A172 (cell line): ENCODE measurements around the gene EPHA2. TPM values are rescaled to one million over a fixed set of nuclear protein-coding genes. Genes with fewer than 3 reads are reported as not detected.

Source experiments
- total RNA-seq: library from RNA; depleted of rRNA; stranded (reverse); fragments of >200 nt; shearing (Covaris generic); gene quantifications from 2 replicates; pipeline ENCODE4 v1.2.3, GENCODE V29; 2014; rRNA removed

EPHA2 gene
- total RNA-seq, 1 experiment from 2014 or later, result 78.1 TPM

Other genes with a start within 250 kb of the EPHA2 start
- gene ZBTB17, start 180.0 kb downstream of the EPHA2 start, total RNA-seq, result 23.8 and 25.1 TPM in 2 replicates
- gene SRARP, start 151.8 kb downstream of the EPHA2 start, total RNA-seq, result not detected in 2 replicates
- not detected in 2 replicates for gene HSPB7, start 138.0 kb downstream of the EPHA2 start, total RNA-seq
- not detected in 2 replicates for gene CLCNKA, start 134.0 kb downstream of the EPHA2 start, total RNA-seq
- gene CLCNKB, start 112.3 kb downstream of the EPHA2 start, total RNA-seq, result not detected in 2 replicates
- gene FAM131C, start 82.4 kb downstream of the EPHA2 start, total RNA-seq, result 1.1 and 1.8 TPM in 2 replicates
- gene ARHGEF19, start 56.6 kb upstream of the EPHA2 start, total RNA-seq, result 0.50 and 1.1 TPM in 2 replicates
- 2.5 and 5.5 TPM in 2 replicates for gene CPLANE2, start 81.1 kb upstream of the EPHA2 start, total RNA-seq
- gene FBXO42, start 196.4 kb upstream of the EPHA2 start, total RNA-seq, result 6.4 and 13.9 TPM in 2 replicates
- gene SZRD1, start 211.2 kb upstream of the EPHA2 start, total RNA-seq, result 66.1 and 72.9 TPM in 2 replicates